ENCODE data around the gene VPS37B. TPM values are rescaled to one million over a fixed set of nuclear protein-coding genes. Genes with fewer than 3 reads are reported as not detected.

VPS37B gene
- total and polyA plus RNA-seq, 2 of the 8 experiments (the other 6 are each of a cell fraction or from before 2014, with no cell fraction given), result 11.9 to 15.7 TPM

GRCh38 chr12:122854554-122854953 lies 41.4 kb downstream of the VPS37B start:
- Histone ChIP-seq H3K18ac (ENCODE audit: extremely low read depth, low read length) (no peak overlapping the region), H3K36me3 (ENCODE audit: control insufficient read depth in 2 of 4, insufficient read depth in 4 of 4, low read length in 3 of 4) (peaks cover 0 to 3% (median 0%) of the 10 kb centered on the region in 4 experiments; a peak in 2 of 8 replicates), H3K4me1 (replicated peaks in 1 of 4; ENCODE audit: control insufficient read depth in 3 of 4, insufficient read depth in 4 of 4, low read length in 3 of 4) (no peaks in the 10 kb centered on the region), H3K23me2 (ENCODE audit: low read depth, low read length) (no peaks in the 10 kb centered on the region), H3K79me2 (ENCODE audit: control insufficient read depth in 1 of 2, insufficient read depth in 2 of 2, low read length in 2 of 2) (no peaks in the 10 kb centered on the region), H4K91ac (replicated peaks; ENCODE audit: insufficient read length, low read length) (no peak overlapping the region), H2AK5ac (ENCODE audit: low read depth, low read length) (no peak overlapping the region), H3K4me3 (ENCODE audit: extremely low read depth in 1 of 4, insufficient read depth in 2 of 4, low read depth in 3 of 4, low read length in 4 of 4) (no peak overlapping the region), H3K23ac (ENCODE audit: insufficient read length) (no peak overlapping the region), H3K4me2 (ENCODE audit: insufficient read depth in 1 of 2, low read depth in 2 of 2, low read length in 2 of 2) (no peak overlapping the region), H3K56ac (replicated peaks; ENCODE audit: insufficient read length, low read depth, low read length) (no peak overlapping the region), H2BK5ac (ENCODE audit: low read depth, low read length) (no peak overlapping the region), H2AFZ (ENCODE audit: low read length) (no peak overlapping the region), H4K20me1 (replicated peaks in 1 of 2; ENCODE audit: control insufficient read depth in 1 of 2, insufficient read depth in 2 of 2, low read length in 2 of 2) (peaks cover 6 to 9% of the 10 kb centered on the region in 2 experiments), H4K8ac (ENCODE audit: extremely low read depth, insufficient read depth, low read length) (no peak overlapping the region), H3K4ac (replicated peaks; ENCODE audit: insufficient read length, low read depth, low read length) (no peak overlapping the region), H3K27me3 (replicated peaks in 1 of 4; ENCODE audit: control insufficient read depth in 3 of 4, extremely low read depth in 1 of 4, insufficient read depth in 3 of 4, low read length in 3 of 4) (no peaks in the 10 kb centered on the region), H4K5ac (ENCODE audit: insufficient read length, low read depth, low read length) (no peak overlapping the region), H2BK120ac (replicated peaks; ENCODE audit: low read depth, low read length) (no peak overlapping the region), H2BK15ac (ENCODE audit: low read length) (no peak overlapping the region), H3K9ac (replicated peaks in 1 of 4; ENCODE audit: extremely low read depth in 1 of 4, low read depth in 3 of 4, low read length in 3 of 4) (peak overlapping the region in 1 of 4 experiments; percentile 12; a peak in 1 of 7 replicates), H3K14ac (ENCODE audit: insufficient read length) (no peak overlapping the region), H2BK12ac (ENCODE audit: low read depth, low read length) (no peak overlapping the region), H2BK20ac (ENCODE audit: low read length) (no peak overlapping the region), H3K9me3 (ENCODE audit: insufficient read depth in 2 of 2, low read depth in 1 of 2, low read length in 1 of 2) (no peaks in the 10 kb centered on the region), H3K79me1 (ENCODE audit: low read depth, low read length) (no peaks in the 10 kb centered on the region), H3K27ac (ENCODE audit: low read depth, low read length) (no peak overlapping the region)
- FAIRE-seq, result no peak
- TF ChIP-seq MAX (IDR thresholded peaks at IDR 0.05), result no peak
- no peak for TF ChIP-seq MAFK (IDR thresholded peaks at IDR 0.05; ENCODE audit: low read depth, low read length)
- TF ChIP-seq SRF (IDR thresholded peaks at IDR 0.05; ENCODE audit: low read depth, low read length), result no peak
- no peak for TF ChIP-seq SP1 (IDR thresholded peaks at IDR 0.05; ENCODE audit: low read depth, low read length)
- no peak for TF ChIP-seq SAP30 (IDR thresholded peaks at IDR 0.05; ENCODE audit: insufficient read depth, insufficient replicate concordance, low read length)
- TF ChIP-seq E2F6 (IDR thresholded peaks at IDR 0.05), result no peak
- DNase-seq (ENCODE audit: low read depth in 1 of 2, low spot score in 2 of 2), result no peak
- 88% methylated on average over 15 of the region's 17 CpGs; no CpG with 5 or more reads in 1 of the 2 experiments for WGBS, 2 experiments (ENCODE audit: extremely low coverage in 1 of 2, insufficient coverage in 1 of 2, insufficient read length in 1 of 2, insufficient replicate concordance in 2 of 2, low coverage in 1 of 2, low lambda C conversion rate in 2 of 2, missing lambda C conversion rate in 1 of 2)
- ChIA-PET POLR2A (ENCODE audit: partially characterized antibody) (no interaction called here), CTCF (ENCODE audit: partially characterized antibody) (interaction anchor here (10.5 to 20.1 kb wide), 2 partner anchors 8 to 94 kb away, joined by 129 to 473 read pairs; no protein-coding TSS in a partner anchor)

Measured in H1 (cell line).